CD4-positive, alpha-beta T cell treated with Interferon gamma for 1 hour (primary cell): Measurements from ENCODE around the gene CALN1.
"Not testable (repeated sequence)": the region's sequence is repeated elsewhere in the genome, so short reads cannot be mapped to it uniquely, and the experiment has no call there.

Experiments
- DNase-seq: peaks from one replicate; pipeline ENCODE4 v3.0.0-alpha.2; 2020

Gene CALN1

DNA sequence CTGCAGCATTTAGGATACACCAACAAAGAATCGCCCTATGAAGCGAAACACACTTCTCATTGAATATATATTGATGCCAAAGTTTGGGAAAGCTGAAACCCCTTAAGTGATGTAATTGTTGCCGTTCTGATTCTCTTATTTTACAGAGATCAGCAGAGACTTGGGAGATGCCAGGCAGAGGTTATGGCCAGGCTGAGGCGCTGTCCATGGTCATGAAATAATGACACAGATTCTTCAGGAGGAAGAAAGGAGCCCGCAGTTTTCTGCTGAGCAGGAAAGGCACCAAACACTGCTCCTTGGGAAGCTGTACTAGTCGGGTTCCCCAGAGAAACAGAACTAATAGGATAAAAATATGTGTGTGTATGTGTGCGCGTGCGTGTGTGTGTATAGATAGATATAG lies 566.0 kb downstream of the CALN1 start:
- DNase-seq: no peak

DNA sequence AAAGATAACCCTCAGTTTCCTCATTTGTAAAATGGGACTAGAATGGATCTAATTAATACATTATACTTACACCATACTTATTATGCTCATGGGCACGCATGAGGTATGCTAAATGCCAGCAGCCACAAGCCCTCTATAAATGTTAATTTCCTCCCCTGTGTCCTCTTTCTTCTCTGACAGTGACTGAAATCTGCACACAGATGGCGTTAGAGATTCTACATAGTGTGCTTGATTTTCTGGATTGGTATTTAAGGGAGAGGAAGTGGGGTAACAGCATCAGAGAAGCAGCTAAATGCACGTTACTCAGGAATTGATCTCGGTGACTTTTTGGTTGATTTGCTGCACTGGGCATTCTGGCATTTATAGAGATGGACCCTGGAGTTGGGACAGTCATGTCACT lies 568.5 kb downstream of the CALN1 start:
- no peak for DNase-seq

DNA sequence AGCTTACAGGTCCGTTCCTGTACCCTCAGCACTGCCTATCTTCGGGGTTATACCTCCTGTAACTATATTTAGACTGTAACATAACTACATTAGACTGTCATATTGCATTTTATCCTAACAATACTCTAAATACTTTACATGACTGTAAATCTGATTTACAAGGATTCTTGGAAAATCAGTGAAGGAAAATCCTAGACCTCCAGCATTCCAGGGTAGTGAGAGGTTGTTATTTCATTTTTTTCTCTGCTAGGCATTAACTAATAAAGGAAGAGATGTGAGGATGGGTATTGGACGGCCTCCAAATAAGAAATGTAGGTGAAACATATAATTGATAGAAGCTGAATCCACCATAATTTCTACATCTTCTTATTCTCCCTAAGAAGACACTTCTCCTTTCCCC lies 569.4 kb downstream of the CALN1 start:
- no peak for DNase-seq

DNA sequence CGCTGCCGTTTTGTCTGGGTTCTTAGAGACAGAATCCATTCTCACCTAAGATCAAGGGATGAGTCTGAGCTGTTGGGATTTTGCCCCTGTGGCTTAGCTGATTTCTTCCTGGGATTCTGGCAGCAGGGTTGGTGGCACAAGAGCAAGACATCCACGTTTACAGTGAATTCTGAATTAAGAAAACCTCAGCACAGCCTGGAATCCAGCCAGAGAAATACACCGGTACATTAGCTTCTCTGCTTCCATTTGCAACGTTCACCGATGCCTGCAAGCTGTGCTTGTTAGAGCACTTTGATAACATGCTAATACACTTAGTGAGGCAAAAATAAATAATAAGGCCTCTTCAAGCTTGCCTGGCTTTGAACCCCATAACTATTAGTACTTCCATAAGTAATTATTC lies 569.8 kb downstream of the CALN1 start:
- no peak for DNase-seq

DNA sequence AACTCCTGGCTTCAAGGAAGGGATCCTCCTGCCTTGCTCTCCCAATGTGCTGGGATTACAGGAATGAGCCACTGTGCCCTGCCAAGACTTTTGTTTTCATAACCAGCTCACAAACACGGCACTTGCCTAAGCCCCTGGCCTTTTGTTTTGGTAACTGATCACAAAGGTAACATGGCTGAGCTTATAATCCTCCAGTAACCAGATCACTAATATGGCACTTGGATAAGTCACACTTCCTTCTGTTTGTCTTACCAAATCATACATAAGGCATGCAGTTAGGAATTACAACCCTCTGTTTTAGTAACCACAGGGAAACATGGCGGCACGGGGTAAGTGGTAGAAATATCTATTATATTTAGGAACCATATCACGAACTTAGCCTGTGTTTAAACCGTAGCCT lies 577.1 kb downstream of the CALN1 start:
- no peak for DNase-seq

DNA sequence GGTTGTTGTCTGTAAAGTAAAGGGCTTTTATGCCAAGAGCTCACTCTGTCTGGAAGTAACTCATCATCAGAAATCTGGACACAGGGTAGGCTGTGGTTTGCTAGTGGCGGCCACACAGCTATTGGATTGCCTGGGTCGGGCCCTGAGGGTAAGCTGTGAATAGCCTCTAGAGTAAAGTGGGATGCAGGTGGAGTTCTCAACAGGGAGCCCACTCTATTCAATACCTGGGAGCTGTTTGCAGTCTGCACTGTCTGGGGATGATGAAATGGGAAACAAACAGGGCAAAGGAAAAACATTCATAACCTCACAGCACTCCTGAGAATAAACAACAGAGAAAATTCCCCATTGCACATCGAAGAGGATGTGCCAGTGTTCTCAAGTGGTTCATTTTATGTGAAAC lies 582.6 kb downstream of the CALN1 start:
- DNase-seq: no peak

DNA sequence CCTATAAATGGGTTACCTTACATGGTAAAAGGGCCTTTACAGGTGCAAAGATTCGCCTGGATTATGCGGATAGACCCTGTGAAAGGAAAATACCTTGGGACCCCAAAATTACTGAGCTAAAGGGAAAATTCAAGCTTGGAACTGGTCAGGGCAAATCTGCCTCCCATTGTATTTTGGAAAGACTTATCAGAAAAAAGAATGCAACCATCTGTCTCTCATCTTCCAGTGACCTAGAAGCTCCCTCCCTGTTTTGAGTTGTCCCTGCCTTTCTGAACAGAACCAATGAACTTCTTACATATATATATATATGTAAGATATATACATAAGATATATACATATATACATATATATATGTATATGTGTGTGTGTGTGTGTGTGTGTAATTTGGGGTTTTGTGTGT lies 583.8 kb downstream of the CALN1 start:
- DNase-seq: no peak

DNA sequence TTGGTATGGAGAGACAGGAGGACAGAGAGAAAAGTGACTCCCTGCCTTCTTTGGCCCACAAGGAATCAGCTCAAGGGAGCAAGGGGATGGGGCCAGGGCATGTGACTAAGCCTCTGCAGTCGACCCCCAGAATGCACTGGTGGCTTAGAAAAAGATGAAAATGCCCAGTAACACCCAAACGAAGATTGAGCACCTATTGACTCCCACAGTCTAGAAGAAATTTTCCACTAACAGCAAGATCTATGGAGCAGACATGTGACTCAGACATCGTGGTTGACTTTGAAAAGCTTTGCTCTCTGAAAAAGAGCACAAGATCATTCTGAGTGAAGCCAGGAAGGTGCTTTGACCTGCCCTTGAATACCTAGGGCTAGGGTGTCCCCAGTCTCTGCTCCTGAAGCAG lies 586.0 kb downstream of the CALN1 start:
- DNase-seq: no peak

DNA sequence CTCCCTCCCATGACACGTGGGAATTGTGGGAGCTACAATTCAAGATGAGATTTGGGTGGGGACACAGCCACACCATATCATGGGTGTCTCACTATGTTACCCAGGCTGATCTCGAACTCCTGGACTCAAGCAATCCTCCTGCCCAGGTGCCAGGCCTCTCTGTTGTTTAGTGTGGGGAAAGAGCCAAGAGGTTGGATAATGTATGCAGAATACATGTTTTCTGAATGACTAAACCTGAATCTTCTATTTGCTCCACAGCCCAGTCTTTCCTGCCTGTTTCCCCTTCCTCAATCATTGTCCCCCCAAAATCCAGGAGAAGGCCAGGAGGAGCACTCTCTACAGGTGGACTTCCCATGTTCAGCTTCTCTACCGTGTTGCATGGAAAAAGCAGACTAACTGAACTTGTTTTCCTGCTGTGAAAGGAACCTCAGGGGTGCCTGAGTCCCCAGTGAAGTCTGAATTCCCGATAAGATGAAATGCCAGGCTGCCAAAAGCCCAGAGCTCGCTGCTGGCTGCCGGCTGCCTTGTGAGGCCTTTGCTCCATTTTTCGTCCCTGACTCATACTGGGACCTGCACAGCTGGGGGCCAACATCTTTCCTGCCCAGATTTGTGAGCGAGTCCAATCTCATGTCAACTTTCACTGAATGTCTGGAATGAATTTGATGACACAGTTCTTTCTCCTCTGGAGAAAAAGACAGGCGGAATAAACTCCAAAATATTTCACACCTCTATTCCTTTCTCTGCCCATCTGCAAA lies 588.0 kb downstream of the CALN1 start:
- DNase-seq: no peak

DNA sequence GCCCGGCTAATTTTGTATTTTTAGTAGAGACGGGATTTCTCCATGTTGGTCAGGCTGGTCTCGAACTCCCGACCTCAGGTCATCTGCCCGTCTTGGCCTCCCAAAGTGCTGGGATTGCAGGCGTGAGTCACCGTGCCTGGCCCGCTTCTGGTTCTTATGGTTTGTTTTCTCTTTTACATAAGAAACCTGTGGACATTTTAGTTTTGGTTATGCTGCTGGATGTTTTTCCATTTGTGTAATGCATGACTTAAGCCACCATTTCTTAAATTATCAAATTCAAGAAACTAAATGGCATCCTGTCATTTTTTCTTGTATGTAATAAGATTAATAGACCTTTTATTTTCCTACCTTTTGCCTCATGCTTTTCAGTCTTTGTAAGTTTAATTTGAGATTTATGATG lies 589.7 kb downstream of the CALN1 start:
- DNase-seq: not testable (repeated sequence)

DNA sequence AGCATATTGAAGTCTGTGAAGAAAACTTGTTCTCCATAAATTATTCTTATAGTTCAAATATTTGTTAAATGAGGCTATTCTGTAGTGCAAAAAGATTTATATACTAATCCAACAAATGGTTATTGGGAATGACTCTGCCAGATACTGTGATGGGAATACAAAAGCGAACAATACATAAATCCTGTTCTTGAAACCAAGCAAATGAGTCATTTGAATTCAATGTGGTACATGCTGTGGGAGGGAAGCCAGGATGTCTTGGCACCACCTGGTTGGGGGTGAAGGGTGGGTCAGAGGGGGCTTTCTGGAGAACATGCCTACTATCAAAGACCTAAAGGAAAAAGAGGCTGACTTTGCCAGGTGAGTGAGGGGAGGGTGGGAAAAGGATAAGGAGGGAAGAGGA lies 594.2 kb downstream of the CALN1 start:
- no peak for DNase-seq

DNA sequence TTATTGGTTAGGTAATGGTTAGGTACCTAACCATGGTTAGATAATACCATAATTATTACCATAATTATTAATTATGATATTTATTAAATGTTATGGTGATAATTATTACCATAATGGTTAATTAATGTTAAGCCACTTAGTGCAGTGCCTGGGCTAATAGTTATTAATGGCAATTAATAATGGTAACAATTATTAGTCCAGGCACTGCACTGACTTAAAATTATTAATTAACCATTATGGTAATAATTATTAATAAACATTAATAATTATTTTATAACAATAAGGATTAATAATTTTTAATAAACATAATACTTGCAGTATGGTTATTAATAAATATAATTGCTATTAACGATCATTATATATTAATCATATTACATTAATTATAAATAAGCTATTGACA lies 604.0 kb downstream of the CALN1 start:
- no peak for DNase-seq

DNA sequence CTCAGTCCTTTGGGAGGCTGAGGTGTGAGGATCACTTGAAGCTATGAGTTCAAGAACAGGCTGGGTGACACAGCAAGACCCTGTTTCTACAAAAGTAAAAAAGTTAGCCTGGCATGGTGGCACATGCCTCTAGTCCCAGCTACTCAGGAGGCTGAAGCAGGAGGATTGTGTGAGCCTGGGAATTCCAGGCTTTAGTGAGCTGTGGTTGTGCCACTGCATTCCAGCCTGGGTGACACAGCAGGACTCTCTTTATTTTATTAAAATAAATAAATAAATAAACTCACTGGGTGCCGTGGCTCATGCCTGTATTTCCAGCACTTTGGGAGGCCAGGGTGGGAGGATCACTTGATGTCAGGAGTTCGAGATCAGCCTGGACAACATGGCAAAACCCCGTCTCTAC lies 607.9 kb downstream of the CALN1 start:
- no peak for DNase-seq

DNA sequence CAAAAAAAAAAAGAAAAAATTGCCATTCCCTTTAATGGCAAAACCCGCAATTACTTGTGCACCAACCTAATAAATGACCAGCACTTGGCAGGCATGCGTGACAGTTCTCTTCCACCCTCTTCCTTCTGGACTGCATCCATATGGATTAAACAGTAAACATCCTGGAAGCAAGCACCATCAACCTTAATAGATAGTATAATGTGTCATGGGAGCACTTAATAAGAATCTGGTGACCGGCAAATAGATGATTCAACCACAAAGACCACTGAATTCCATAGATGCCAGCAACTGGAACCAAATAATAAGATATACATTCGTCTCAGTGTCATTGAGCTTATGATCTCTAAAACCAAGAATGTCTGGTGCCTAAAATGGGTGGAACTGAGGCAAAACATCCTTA lies 610.2 kb downstream of the CALN1 start:
- no peak for DNase-seq

DNA sequence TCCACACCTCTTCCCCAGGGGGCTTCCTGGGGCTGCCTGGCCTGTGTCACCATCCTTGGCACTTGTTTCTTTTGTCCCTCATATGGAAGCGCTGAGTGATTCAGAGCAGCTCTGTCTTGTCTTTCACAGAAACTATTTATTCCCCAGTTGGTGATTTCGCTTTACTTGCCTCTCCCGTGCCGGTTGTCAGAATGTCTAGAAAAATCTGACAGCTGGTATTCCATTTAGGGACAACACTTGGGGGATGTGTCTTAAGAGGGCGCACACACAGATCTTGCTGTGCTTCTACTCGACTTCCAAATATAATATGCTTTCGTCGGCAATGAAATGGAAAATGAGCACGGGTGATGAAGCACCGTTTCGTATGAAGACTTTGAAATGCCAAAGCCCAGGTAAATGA lies 611.8 kb downstream of the CALN1 start:
- DNase-seq: no peak

DNA sequence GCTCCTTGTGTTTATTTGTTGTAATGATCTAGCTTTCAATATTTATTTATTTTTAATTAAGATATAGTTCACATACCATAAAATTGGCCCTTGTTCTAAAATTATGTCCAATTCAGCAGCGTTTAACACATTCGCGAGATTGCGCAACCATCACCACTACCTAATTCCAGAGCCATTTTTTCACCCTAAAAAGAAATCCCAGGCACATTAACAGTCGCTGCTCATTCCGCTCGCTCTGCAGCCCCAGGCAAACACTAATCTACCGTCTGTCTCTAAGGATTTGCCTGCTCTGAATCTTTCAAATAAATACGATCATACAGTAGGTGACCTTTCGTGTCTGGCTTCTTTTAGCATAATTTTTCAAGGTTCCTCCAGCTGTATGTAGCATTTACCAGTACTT lies 616.7 kb downstream of the CALN1 start:
- DNase-seq: no peak

DNA sequence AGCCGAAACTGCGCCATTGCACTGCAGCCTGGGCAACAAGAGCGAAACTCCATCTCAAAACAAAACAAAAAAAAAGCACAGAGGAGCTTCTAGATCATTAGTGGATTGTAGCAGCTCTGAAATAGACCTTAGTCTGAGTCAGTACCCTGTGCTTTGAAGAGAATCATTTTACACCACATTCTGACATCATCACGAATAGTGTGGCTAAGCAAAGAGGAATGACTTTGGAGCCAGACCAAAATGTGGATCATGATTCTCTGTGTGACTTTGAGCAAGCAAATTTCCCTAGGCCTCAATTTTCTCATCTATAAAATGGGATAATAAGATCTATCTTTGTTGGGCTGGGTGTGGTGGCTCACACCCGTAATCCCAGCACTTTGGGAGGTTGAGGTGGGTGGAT lies 618.9 kb downstream of the CALN1 start:
- no peak for DNase-seq

DNA sequence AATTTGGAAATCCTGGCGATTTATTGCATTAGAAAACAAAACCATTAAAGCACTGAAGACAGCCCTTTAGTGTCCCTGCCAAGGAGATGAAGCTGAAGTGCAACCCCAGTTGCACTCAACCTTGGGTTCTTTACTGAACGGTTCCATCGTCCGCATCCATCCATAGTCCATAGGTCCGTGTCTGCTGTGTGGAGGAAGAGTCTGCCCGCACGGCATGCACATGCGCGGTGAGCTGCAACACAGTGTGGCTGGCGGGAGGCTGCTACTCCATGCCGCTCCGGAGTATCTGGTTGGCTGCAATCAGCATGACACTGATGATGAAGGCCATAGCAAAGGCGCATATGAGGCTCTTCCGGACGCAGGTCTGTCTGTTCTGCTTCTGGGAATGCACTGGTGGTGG lies 624.6 kb downstream of the CALN1 start:
- DNase-seq: no peak

DNA sequence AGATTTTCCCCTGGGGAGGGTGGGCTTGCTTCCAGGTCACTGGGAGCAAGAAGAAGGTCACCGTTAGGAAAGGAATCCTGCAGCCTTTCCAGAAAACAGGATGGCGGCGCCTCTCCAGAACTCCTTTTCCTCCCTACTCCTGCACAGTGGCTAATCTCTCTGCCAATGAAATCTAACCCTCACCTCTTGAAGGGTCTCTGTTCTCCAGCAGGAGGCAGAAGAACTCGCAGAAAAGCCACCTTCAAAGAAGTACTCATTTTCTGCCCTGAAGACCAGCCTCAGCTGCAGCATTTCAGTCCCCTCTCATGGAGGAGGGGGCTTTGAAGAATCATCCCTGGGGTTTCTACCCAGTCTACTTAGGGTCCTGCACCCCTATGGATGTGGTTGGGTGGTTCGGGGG lies 626.9 kb downstream of the CALN1 start:
- DNase-seq: no peak

DNA sequence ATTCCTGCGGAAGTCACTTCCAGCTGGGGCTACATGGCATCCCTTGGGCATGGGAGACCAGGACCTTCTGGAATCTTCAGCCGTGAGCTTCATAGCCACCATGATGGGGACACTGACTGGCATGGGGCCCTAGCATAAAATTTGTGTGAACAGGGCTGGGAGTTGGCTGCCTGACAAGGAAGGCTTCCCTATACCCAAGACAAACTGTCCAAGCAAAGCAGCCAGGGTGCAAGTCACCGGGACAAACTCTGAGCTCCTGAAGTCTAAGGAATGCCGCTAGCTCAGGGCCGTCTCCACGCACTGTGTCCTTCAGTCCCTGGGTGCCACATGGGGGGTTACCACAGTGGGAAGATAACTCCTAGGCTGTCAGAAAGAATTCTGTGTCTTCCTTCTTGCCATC lies 627.4 kb downstream of the CALN1 start:
- no peak for DNase-seq

DNA sequence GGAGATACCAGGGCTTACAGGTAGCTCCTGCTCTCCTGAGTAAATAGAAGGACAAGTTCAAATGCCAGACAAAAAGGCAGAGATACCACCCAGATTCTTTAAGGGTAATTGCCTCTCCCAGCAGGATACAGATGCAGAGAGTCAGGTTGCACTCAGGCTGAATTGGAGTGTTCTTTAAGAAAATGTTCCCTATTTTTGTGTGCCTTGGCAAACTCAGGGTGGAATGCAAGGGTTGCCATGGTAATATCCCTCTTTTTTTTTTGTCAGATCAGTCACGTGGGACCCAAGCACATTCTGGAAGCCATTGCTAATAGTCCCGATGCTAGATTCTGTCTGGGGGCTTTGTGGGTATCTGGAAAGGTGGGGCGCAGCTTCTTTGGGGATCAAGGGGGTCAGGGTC lies 628.0 kb downstream of the CALN1 start:
- no peak for DNase-seq

DNA sequence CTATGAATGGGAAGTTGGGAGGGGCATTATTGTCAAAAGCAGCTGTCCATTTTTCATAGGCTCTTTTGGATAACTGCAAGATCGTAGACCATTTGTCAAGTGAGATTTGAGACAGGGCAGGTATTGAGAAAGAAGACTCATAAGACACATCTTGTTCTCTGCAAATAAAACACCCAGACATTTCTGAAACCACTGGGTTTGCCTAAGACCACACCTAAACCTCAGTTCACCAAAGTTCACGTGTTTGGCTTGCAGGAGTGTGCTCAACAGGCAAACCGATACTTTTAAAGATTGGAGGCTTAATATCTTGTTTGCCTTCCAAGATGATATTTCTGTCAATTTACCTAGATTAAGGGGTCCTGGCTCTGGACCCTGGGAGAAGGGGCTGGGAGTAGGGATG lies 628.4 kb downstream of the CALN1 start:
- DNase-seq: no peak

DNA sequence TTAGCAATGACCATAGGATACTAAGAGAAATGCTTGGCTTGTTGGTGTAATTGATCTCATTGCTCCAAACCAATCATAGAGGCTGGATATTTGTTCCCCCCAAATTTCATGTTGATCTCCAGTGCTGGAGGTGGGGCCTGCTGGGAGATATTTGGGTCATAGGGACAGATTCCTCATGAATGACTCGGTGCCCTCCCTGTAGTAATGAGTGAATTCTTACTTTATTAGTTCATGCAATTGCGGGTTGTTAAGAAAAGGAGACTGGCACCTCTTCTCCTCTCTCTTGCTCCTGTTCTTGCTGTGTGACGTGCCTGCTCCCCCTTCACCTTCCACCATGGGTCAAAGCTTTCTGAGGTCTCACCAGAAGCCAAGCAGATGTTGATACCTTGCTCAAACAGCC lies 630.1 kb downstream of the CALN1 start:
- no peak for DNase-seq

DNA sequence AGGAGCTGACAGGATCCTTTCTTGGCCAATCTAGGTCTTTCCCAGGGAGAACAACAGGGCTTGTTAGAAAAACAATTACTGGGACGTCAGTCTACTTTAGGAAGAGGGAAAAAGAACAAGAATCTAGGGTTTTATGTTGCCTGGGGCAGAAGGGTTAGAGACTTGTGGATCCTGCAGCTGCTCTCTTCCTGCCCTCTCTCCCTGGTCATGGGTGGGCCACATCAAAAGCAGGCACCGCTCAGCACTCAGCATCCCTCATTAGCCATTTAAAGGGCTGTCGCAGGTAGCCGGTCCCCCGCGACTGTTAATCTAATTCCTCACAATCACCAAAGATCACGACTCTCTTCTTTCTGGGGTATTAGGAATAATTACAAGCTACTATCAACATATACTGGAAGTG lies 631.9 kb downstream of the CALN1 start:
- DNase-seq: no peak

DNA sequence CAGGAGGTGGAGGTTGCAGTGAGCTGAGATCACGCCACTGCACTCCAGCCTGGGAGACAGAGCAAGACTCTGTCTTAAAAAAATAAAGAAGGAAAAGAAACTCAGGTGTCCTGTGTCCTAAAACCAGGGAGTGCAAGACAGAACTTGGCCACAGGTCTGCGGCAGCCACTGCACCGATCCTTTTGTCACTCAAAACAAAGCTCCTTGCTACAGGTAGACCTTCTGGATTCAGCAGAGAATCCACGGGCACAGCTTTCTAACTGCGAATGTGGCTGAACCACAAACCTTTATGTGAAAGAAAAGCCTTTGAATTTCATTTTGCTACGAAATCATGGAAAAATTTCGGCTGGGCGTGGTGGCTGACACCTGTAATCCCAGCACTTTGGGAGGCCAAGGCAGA lies 634.9 kb downstream of the CALN1 start:
- no peak for DNase-seq

DNA sequence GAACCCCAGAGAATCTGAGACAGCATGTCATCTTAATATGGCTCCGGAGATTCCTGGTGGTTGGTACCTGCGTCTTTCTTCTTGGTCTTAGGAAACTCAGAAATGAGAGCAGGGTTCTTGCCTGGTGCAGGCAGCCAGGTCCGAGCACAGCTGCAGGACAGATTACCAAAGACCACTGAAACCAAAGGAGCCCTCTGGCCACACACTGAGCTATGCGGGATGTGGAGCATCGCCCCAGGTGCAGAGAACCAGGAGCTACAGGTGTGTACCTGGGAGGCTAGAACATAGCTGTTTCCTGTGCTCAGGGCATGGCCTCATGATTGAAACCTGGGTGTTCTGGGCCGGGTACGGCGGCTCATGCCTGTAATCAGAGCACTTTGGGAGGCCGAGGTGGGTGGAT lies 635.4 kb downstream of the CALN1 start:
- no peak for DNase-seq
